CD14-positive monocyte (primary cell): ENCODE results near the gene PTPN2. TPM values are rescaled to one million over a fixed set of nuclear protein-coding genes. Genes with fewer than 3 reads are reported as not detected.

ENCODE experiments used
- DNase-seq, 3 donors: peaks; one replicate each; pipeline ENCODE4 v3.0.0-alpha.2; 2011 to 2022
- H2AFZ ChIP-seq: 2 replicates; pipeline ENCODE4 v1.6.0; 2012; ENCODE audit warnings: mild to moderate bottlenecking, low read depth, low read length, inconsistent platforms; ENCODE audit not compliant: insufficient read depth, poor library complexity, severe bottlenecking
- H3K27ac ChIP-seq, 2 donors: 1 replicate in 1 of 2; 2 replicates in 1 of 2; pipeline ENCODE4 v1.5.1; 2012 to 2013; ENCODE audit warnings: low read length in 2 of 2, control low read depth in 1 of 2, inconsistent platforms in 1 of 2, low read depth in 1 of 2, mild to moderate bottlenecking in 1 of 2
- H3K27me3 ChIP-seq, 2 donors: one replicate each; pipeline versions ENCODE4 v1.6.0 to v1.6.1; 2011 to 2013; ENCODE audit warnings: low read length in 2 of 2; ENCODE audit not compliant: control insufficient read depth in 2 of 2, insufficient read depth in 2 of 2
- H3K36me3 ChIP-seq, 2 donors: replicated peaks in 1 of 2; 1 replicate in 1 of 2; 2 replicates in 1 of 2; pipeline versions ENCODE4 v1.5.1 to v1.6.1; 2012 to 2013; ENCODE audit warnings: low read length in 2 of 2, control low read depth in 1 of 2, inconsistent platforms in 1 of 2, mild to moderate bottlenecking in 1 of 2; ENCODE audit not compliant: insufficient read depth in 2 of 2, control insufficient read depth in 1 of 2
- H3K4me1 ChIP-seq, 2 donors: 1 replicate in 1 of 2; 2 replicates in 1 of 2; pipeline versions ENCODE4 v1.5.1 to v1.6.1; 2012 to 2013; ENCODE audit warnings: low read length in 2 of 2, control low read depth in 1 of 2, inconsistent platforms in 1 of 2, mild to moderate bottlenecking in 1 of 2, moderate library complexity in 1 of 2; ENCODE audit not compliant: insufficient read depth in 2 of 2, control insufficient read depth in 1 of 2
- H3K4me2 ChIP-seq: replicated peaks from 2 replicates; pipeline ENCODE3; 2012; ENCODE audit warnings: low read length, moderate library complexity, mild to moderate bottlenecking; ENCODE audit not compliant: poor library complexity, severe bottlenecking; ENCODE audit errors: extremely low read depth
- H3K4me3 ChIP-seq, 3 experiments: fragments of 200-600 bp in 1 of 3; sonication (generic) in 1 of 3; replicated peaks in 1 of 3; 1 replicate in 2 of 3; 2 replicates in 1 of 3; pipeline ENCODE4 v1.5.1; 2011 to 2013; ENCODE audit warnings: low read length in 3 of 3, mild to moderate bottlenecking in 3 of 3, control low read depth in 2 of 3, low read depth in 2 of 3, inconsistent platforms in 1 of 3, moderate library complexity in 1 of 3
- H3K79me2 ChIP-seq: 2 replicates; pipeline ENCODE4 v1.6.0; 2012; ENCODE audit warnings: mild to moderate bottlenecking, control low read depth, inconsistent platforms, low read length, moderate library complexity; ENCODE audit not compliant: insufficient read depth
- H3K9ac ChIP-seq: 2 replicates; pipeline ENCODE4 v1.6.0; 2017; ENCODE audit warnings: low read length, mild to moderate bottlenecking; ENCODE audit not compliant: insufficient read depth, poor library complexity, severe bottlenecking
- H3K9me3 ChIP-seq, 2 donors: replicated peaks in 1 of 2; 1 replicate in 1 of 2; 2 replicates in 1 of 2; pipeline versions ENCODE4 v1.5.1 to v1.6.1; 2012 to 2013; ENCODE audit warnings: low read length in 2 of 2, control low read depth in 1 of 2; ENCODE audit not compliant: control insufficient read depth in 1 of 2, insufficient read depth in 1 of 2
- H4K20me1 ChIP-seq: 2 replicates; pipeline ENCODE4 v1.6.0; 2012; ENCODE audit warnings: mild to moderate bottlenecking, low read length, control low read depth, moderate library complexity; ENCODE audit not compliant: insufficient read depth
- H3K27ac Mint-ChIP-seq, 7 donors: one replicate each; pipeline ENCODE4 v1.8.0; 2020; ENCODE audit warnings: mild to moderate bottlenecking in 7 of 7, mixed read lengths in 7 of 7, moderate library complexity in 6 of 7, inconsistent platforms in 2 of 7
- H3K27me3 Mint-ChIP-seq, 3 donors: one replicate each; pipeline ENCODE4 v1.8.0; 2021 to 2022; ENCODE audit warnings: low read depth in 3 of 3, mild to moderate bottlenecking in 3 of 3, mixed read lengths in 3 of 3, moderate library complexity in 3 of 3, inconsistent platforms in 1 of 3
- H3K36me3 Mint-ChIP-seq, 2 donors: one replicate each; pipeline ENCODE4 v1.8.0; 2020; ENCODE audit warnings: mixed read lengths in 2 of 2, inconsistent platforms in 1 of 2, mild to moderate bottlenecking in 1 of 2
- H3K4me1 Mint-ChIP-seq: one replicate; pipeline ENCODE4 v1.8.0; 2020; ENCODE audit warnings: mild to moderate bottlenecking, mixed read lengths
- H3K4me3 Mint-ChIP-seq, 2 donors: one replicate each; pipeline ENCODE4 v1.8.0; 2020; ENCODE audit warnings: mild to moderate bottlenecking in 2 of 2, mixed read lengths in 2 of 2, moderate library complexity in 1 of 2
- H3K9me3 Mint-ChIP-seq, 7 donors: one replicate each; pipeline ENCODE4 v1.8.0; 2020 to 2022; ENCODE audit warnings: mixed read lengths in 7 of 7, mild to moderate bottlenecking in 6 of 7, moderate library complexity in 6 of 7, inconsistent platforms in 2 of 7
- CTCF ChIP-seq: fragments of 200-600 bp; IDR thresholded peaks from one replicate; pipeline ENCODE4 v1.8.0; 2022; ENCODE audit warnings: antibody characterized with exemption, mild to moderate bottlenecking
- WGBS: methylation state at CpG from one replicate; pipeline ENCODE4 v1.1.5; 2013; ENCODE audit warnings: missing lambda C conversion rate; ENCODE audit not compliant: insufficient coverage; 5-methylcytosine and 5-hydroxymethylcytosine counted together
- intact Hi-C, 2 donors: fragments of 100-400 bp; cut with micrococcal nuclease; formaldehyde crosslinking; loops; one replicate each; pipeline versions ENCODE4 v1.15.0 to v1.15.1; 2023
- polyA plus RNA-seq, 3 donors: library from polyadenylated mRNA; depleted of rRNA in 1 of 3; unstranded in 2 of 3; stranded (reverse) in 1 of 3; fragments of 300-500 nt in 2 of 3; fragments of >200 nt in 1 of 3; fragmentation: Illumina TruSeq in 2 of 3; gene quantifications; 1 replicate in 2 of 3; 2 replicates in 1 of 3; pipeline ENCODE4 v1.2.3, GENCODE V29; 2012 to 2021

Gene PTPN2
- polyA plus RNA-seq, 3 donors: 55.6 to 108 (median 78.4) TPM

- Histone ChIP-seq H2AFZ (no peak overlapping the region), H3K79me2 (no peaks in the 10 kb centered on the region), H3K36me3 (no peaks in the 10 kb centered on the region), H3K27me3 (no peaks in the 10 kb centered on the region), H3K27ac (no peak overlapping the region), H4K20me1 (no peaks in the 10 kb centered on the region), H3K4me1 (no peaks in the 10 kb centered on the region), H3K4me3 (no peak overlapping the region), H3K9ac (no peak overlapping the region), H3K9me3 (no peaks in the 10 kb centered on the region), H3K4me2 (no peak overlapping the region)
- intact Hi-C loops: no loop called here
- no peak for DNase-seq
- no CpG with 5 or more reads among the region's 6 CpGs for WGBS
- Mint-ChIP-seq H3K27ac (no peak overlapping the region), H3K36me3 (no peaks in the 10 kb centered on the region), H3K4me1 (no peaks in the 10 kb centered on the region), H3K4me3 (no peak overlapping the region), H3K27me3 (peaks cover 0 to 2% (median 2%) of the 10 kb centered on the region in 3 donors), H3K9me3 (peaks cover 0 to 11% (median 0%) of the 10 kb centered on the region in 7 donors)
- no peak for TF ChIP-seq CTCF
These were observed 129.5 kb downstream of the PTPN2 start for GRCh38 chr18:12754511-12754910.

DNA sequence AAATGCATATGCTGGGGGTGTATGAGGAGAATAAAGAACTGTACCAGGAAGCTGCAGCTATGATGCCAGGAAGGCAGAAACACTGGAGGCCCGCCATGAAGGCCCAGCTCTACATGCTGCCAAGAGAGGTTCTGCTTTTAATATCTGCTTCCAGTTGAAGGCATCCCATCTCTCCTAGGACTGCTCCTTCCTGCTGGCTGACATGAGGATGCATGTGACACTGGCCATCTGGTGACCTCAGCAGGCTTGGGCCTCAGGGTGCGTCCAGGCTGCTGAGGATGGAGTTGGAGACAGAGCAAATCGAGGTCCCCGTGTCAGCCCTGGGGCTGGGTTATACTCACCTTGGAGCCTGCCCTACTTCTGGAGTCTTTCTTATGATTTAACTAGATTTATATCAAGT is 132.1 kb downstream of the PTPN2 start:
- H3K9ac ChIP-seq: no peak overlapping the region
- 87% methylated on average over 2 of the region's 4 CpGs for WGBS
- TF ChIP-seq CTCF: no peak
- no peaks in the 10 kb centered on the region for H3K4me1 Mint-ChIP-seq
- no peaks in the 10 kb centered on the region for H4K20me1 ChIP-seq
- H3K4me3 Mint-ChIP-seq: no peak overlapping the region
- no peak overlapping the region for H3K4me2 ChIP-seq
- peaks cover 0 to 4% (median 2%) of the 10 kb centered on the region in 3 donors for H3K27me3 Mint-ChIP-seq
- H3K4me1 ChIP-seq: no peaks in the 10 kb centered on the region
- H3K36me3 Mint-ChIP-seq: no peaks in the 10 kb centered on the region
- no peak overlapping the region for H3K27ac Mint-ChIP-seq
- H3K27me3 ChIP-seq: no peaks in the 10 kb centered on the region
- H3K9me3 ChIP-seq: no peaks in the 10 kb centered on the region
- H3K4me3 ChIP-seq: no peak overlapping the region
- no peak overlapping the region for H2AFZ ChIP-seq
- no peaks in the 10 kb centered on the region for H3K36me3 ChIP-seq
- H3K27ac ChIP-seq: no peak overlapping the region
- intact Hi-C loops: no loop called here
- no peak for DNase-seq
- H3K9me3 Mint-ChIP-seq: peaks cover 0 to 8% (median 0%) of the 10 kb centered on the region in 7 donors
- H3K79me2 ChIP-seq: no peaks in the 10 kb centered on the region
